Thymus (tissue), 11 donors: ENCODE data around the gene DNAJC10. TPM values are rescaled to one million over a fixed set of nuclear protein-coding genes. Genes with fewer than 3 reads are reported as not detected.
A peak's percentile ranks its signal among the peaks of the same experiment; 100 is the strongest.
"Not testable (repeated sequence)": the region's sequence is repeated elsewhere in the genome, so short reads cannot be mapped to it uniquely, and the experiment has no call there.

ENCODE experiments used
- DNase-seq, 9 donors: peaks; one replicate each; pipeline ENCODE4 v3.0.0-alpha.2; 2013; ENCODE audit warnings: low spot score in 9 of 9, low read depth in 6 of 9, missing footprints in 1 of 9
- H3K27ac ChIP-seq, 2 donors: one replicate each; pipeline ENCODE4 v1.5.1; 2013; ENCODE audit warnings: control low read depth in 1 of 2, low read depth in 1 of 2, low read length in 1 of 2, mild to moderate bottlenecking in 1 of 2, moderate library complexity in 1 of 2
- H3K27me3 ChIP-seq, 2 donors: one replicate each; pipeline ENCODE4 v1.5.1; 2013; ENCODE audit warnings: low read length in 1 of 2; ENCODE audit not compliant: control insufficient read depth in 2 of 2, insufficient read depth in 1 of 2
- H3K36me3 ChIP-seq, 2 donors: one replicate each; pipeline ENCODE4 v1.5.1; 2013; ENCODE audit warnings: low read length in 1 of 2, mild to moderate bottlenecking in 1 of 2, moderate library complexity in 1 of 2; ENCODE audit not compliant: control insufficient read depth in 2 of 2, insufficient read depth in 2 of 2
- H3K4me1 ChIP-seq, 2 donors: one replicate each; pipeline ENCODE4 v1.5.1; 2013; ENCODE audit warnings: low read length in 2 of 2; ENCODE audit not compliant: control insufficient read depth in 2 of 2, insufficient read depth in 2 of 2
- H3K4me3 ChIP-seq, 2 donors: one replicate each; pipeline ENCODE4 v1.5.1; 2013; ENCODE audit warnings: low read length in 2 of 2, control low read depth in 1 of 2, mild to moderate bottlenecking in 1 of 2
- H3K9me3 ChIP-seq, 2 donors: one replicate each; pipeline ENCODE4 v1.5.1; 2013; ENCODE audit warnings: low read length in 1 of 2, mild to moderate bottlenecking in 1 of 2; ENCODE audit not compliant: control insufficient read depth in 2 of 2, insufficient read depth in 1 of 2
- WGBS: extraction: QIAGEN DNeasy Blood & Tissue Kit; methylation state at CpG from one replicate; pipeline ENCODE4 v1.1.7; 2013; 5-methylcytosine and 5-hydroxymethylcytosine counted together
- polyA plus RNA-seq: library from polyadenylated mRNA; stranded (reverse); fragments of 200-250 nt; gene quantifications from one replicate; pipeline ENCODE4 v1.2.3, GENCODE V29; 2013
- total RNA-seq: library from RNA; stranded (reverse); fragments of 120-200 nt; gene quantifications from one replicate; pipeline ENCODE4 v1.2.4, GENCODE V29; 2013
- donor health status: healthy.

Gene DNAJC10
- total and polyA plus RNA-seq, 2 donors, result 34.0 to 78.0 TPM

DNA sequence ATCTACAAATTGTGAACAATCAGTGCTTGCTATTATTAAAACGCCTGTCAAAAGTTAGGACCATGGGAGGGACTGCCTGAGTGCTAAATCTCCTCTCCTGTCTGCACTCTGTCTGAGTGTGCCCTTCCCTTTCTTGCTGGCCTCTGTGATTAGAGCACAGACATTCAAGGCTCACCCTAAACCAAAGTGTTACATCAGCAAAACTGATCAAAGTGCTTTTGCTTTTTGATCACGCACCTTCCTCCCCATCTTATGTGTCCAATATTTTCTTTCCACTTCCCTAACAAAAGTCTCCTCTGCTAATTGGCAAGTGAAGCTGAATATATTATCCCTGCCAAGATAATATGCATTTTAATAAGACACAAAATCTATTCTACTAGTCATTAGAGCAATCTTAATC lies 30.5 kb upstream of the DNAJC10 start:
- no peak for DNase-seq
- Histone ChIP-seq H3K36me3 (no peaks in the 10 kb centered on the region), H3K4me1 (no peaks in the 10 kb centered on the region), H3K27me3 (no peaks in the 10 kb centered on the region), H3K27ac (no peak overlapping the region), H3K9me3 (peaks cover 0 to 6% of the 10 kb centered on the region in 2 donors), H3K4me3 (no peak overlapping the region)
- whole genome bisulfite sequencing, result 95% methylated on average over 2 of the region's 2 CpGs

DNA sequence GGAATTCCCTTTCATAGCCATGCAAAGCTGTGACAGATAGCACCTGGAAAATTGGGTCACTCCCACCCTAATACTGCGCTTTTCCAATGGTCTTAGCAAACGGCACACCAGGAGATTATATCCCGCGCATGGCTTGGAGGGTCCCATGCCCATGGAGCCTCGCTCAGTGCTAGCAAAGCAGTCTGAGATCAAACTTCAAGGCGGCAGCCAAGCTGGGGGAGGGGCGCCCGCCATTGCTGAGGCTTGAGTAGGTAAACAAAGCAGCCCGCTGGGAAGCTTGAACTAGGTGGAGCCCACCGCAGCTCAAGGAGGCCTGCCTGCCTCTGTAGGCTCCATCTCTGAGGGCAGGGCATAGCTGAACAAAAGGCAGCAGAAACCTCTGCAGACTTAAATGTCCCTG lies 29.3 kb upstream of the DNAJC10 start:
- not testable (repeated sequence) for DNase-seq
- 97% methylated on average over 10 of the region's 10 CpGs for WGBS

DNA sequence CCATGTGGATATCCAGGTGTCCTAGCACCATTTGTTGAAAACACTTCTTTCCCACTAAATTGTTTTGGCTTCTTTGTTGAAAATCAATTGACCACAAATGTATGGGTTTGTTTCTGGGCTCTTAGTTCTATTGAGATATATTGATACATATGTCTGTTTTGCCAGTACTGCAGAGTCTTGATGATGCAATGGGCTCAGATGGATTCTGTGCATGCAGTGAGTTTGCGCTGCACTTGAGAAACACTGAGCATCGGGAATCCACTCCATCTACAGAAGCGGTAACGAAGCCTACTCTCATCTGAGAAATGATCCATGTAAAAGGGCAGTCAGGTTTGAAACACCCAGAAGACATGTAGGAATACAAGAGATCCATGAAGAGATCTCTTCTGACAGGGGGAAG lies 21.9 kb upstream of the DNAJC10 start:
- H3K27me3 ChIP-seq, result no peaks in the 10 kb centered on the region
- no peaks in the 10 kb centered on the region for H3K36me3 ChIP-seq
- 98% methylated on average over 4 of the region's 4 CpGs for WGBS
- H3K4me3 ChIP-seq, result no peak overlapping the region
- H3K9me3 ChIP-seq, result no peaks in the 10 kb centered on the region
- no peak for DNase-seq
- H3K27ac ChIP-seq, result no peak overlapping the region
- no peaks in the 10 kb centered on the region for H3K4me1 ChIP-seq

More for the DNA sequence above, 29.3 kb upstream of the DNAJC10 start:
- not testable (repeated sequence) for H3K4me3 ChIP-seq, H3K27me3 ChIP-seq, H3K4me1 ChIP-seq, H3K36me3 ChIP-seq, H3K9me3 ChIP-seq, H3K27ac ChIP-seq

DNA sequence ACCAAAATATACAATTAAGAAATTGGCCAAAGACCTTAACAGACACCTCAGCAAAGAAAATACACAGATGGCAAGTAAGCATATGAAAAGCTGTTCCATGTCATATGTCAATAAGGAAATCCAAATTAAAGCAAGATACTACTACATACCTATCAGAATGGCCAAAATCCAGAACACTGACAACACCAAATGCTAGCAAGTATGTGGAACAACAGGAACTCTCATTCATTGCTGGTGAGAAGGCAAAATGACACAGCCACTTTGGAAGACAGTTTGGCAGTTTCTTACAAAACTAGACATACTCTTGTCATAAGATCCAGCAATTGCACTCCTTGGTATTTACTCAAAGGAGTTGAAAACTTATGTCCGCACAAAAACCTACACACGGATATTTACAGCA lies 20.3 kb upstream of the DNAJC10 start:
- no peak overlapping the region for H3K4me3 ChIP-seq
- no peaks in the 10 kb centered on the region for H3K36me3 ChIP-seq
- H3K27ac ChIP-seq, result no peak overlapping the region
- H3K4me1 ChIP-seq, result no peaks in the 10 kb centered on the region
- no peaks in the 10 kb centered on the region for H3K9me3 ChIP-seq
- no peaks in the 10 kb centered on the region for H3K27me3 ChIP-seq
- WGBS, result 97% methylated on average over 2 of the region's 2 CpGs
- DNase-seq, result no peak

DNA sequence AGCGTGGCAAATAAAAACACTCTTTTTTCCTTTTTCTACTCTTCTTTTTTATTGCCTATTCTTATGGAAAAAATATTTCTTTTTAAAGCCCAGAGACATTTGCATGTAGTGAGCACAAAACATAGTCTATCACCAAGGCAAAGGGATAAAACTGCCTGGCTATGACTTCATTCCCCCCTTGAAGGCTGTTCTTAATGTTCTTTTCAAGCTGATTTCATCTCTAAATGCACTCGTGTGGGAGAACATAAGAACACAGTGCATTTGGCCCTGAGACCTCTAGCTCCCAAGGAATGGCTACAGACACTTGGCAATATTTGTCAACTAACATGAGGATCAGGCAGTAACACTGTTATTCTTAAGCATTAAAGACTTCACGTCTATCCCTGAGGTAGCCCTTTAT lies 17.4 kb upstream of the DNAJC10 start:
- no peaks in the 10 kb centered on the region for H3K27me3 ChIP-seq
- WGBS, result 95% methylated on average over 3 of the region's 3 CpGs
- no peaks in the 10 kb centered on the region for H3K9me3 ChIP-seq
- H3K36me3 ChIP-seq, result no peaks in the 10 kb centered on the region
- DNase-seq, result no peak
- H3K4me1 ChIP-seq, result no peaks in the 10 kb centered on the region
- no peak overlapping the region for H3K4me3 ChIP-seq
- H3K27ac ChIP-seq, result no peak overlapping the region

DNA sequence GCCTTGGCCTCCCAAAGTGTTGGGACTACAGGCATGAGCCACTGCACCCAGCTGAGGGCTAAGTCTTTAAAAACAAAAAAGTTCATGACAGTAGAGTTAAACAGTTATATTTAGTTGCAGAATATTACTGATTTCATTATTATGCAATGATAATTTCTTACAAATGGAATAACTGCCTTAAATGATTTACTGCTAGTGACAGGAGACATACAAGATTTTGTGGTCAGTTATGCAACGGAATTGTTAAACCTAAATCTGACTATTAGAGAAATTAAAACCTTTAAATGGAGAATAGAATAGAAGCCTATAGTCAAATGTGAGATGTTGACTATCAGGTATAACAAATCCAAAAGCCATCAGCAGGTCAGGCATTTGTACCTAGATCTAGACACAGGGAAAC lies 10.3 kb upstream of the DNAJC10 start:
- Histone ChIP-seq H3K4me1 (no peaks in the 10 kb centered on the region), H3K36me3 (no peaks in the 10 kb centered on the region), H3K4me3 (no peak overlapping the region), H3K9me3 (no peaks in the 10 kb centered on the region), H3K27me3 (no peaks in the 10 kb centered on the region), H3K27ac (no peak overlapping the region)
- 69% methylated on average over 1 of the region's 1 CpG for WGBS
- DNase-seq, result no peak

DNA sequence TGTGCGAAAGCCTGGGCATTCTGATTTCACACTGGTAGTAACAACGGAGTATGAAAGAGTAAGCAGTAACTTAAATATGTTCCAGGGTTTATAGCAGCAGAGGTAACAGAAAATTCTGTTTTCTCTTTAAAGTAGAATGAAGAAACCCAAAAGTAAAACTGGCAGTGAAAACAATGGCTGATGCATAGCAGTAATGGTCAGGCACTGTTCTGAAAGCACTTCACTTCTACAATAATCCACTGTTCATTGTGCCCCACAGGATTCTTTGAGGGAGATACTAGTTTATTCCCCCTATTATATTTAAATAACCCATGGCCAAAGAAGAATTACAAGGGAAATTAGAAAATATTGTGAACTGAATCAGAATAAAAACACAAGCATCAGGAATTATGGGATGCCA lies 9.3 kb upstream of the DNAJC10 start:
- Histone ChIP-seq H3K36me3 (no peaks in the 10 kb centered on the region), H3K27ac (no peak overlapping the region), H3K4me1 (no peaks in the 10 kb centered on the region), H3K4me3 (no peak overlapping the region), H3K9me3 (no peaks in the 10 kb centered on the region), H3K27me3 (no peaks in the 10 kb centered on the region)
- WGBS, result 95% methylated on average over 2 of the region's 2 CpGs
- no peak for DNase-seq

DNA sequence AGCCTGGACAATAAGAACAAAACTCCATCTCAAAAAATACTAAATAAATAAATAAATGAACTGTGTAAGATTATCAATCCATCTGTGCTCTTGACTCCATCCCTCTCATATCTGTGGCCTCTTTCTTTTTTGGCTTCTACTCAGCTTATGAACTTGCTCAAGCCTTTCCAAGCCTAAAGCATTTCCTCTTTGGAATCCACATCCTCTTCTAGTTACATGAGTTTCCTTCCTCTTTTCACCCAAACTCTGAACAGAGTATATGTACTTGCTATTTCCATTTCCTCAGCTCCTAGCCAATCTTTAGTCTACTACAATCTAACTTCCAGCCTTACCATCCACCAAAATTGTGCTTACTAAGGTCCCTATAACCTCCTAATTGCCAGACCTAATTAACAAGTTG lies 2.5 kb upstream of the DNAJC10 start:
- peak in 1 of 9 donors; percentile 3 for DNase-seq
- Histone ChIP-seq H3K27me3 (no peaks in the 10 kb centered on the region), H3K27ac (no peak overlapping the region)

DNA sequence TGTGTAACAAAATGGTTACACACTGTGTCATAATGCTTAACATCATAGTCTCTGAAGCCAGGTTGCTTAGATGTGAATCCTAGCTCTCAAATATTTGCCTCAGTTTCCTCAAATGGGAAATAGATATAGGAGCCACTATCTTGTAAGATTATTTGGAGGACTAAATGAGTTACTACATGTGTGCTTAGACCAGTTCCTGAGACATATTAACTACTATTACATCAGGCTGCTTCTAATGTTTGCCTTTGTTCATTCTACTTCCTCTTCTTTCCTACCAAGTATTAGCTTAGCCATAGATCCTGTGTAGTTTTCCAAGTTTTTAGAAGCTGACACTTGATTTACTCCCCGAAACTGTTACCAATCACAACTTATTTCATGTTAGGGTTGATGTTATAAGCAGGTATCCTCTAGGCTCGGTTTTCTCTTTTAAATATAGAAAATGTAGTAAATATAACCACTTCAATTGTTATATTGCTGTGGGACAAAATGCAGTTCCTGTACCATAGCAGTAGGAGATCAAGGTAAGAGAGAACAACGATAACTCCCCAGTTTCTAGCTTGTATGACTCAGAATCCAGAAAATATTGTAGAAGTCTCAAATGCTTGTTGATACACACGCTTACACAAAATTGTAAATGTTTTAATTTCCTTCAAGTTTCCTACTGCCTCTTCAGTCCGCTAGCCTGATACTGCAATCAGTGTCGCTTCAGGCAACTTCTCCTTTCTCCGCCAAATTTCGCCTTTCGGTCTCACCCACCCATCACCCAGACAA lies 751 bp upstream of the DNAJC10 start:
- 2% methylated on average over 9 of the region's 9 CpGs for WGBS
- Histone ChIP-seq H3K9me3 (no peaks in the 10 kb centered on the region), H3K27ac (peak overlapping the region; percentile 64 to 87), H3K36me3 (peaks cover 0 to 3% of the 10 kb centered on the region in 2 donors), H3K4me3 (peak overlapping the region; percentile 84 to 85), H3K4me1 (peaks cover 0 to 3% of the 10 kb centered on the region in 2 donors), H3K27me3 (no peaks in the 10 kb centered on the region)
- peak in 1 of 9 donors; percentile 31 for DNase-seq

More for the DNA sequence above, 2.5 kb upstream of the DNAJC10 start:
- Histone ChIP-seq H3K9me3 (no peaks in the 10 kb centered on the region), H3K4me1 (peaks cover 0 to 3% of the 10 kb centered on the region in 2 donors), H3K4me3 (no peak overlapping the region), H3K36me3 (no peaks in the 10 kb centered on the region)
